ENCODE measurements around the gene OR2AE1.

OR2AE1 gene, protein sequence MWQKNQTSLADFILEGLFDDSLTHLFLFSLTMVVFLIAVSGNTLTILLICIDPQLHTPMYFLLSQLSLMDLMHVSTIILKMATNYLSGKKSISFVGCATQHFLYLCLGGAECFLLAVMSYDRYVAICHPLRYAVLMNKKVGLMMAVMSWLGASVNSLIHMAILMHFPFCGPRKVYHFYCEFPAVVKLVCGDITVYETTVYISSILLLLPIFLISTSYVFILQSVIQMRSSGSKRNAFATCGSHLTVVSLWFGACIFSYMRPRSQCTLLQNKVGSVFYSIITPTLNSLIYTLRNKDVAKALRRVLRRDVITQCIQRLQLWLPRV

GRCh38 chr7:99876933-99877332 is at the start of gene OR2AE1:
Gene OR2AE1 (minus strand): TSS chr7:99877033. CDS start chr7:99877033, 0 bp downstream.
- no peak for TF ChIP-seq CTCF (IDR thresholded peaks at IDR 0.05; ENCODE audit: control extremely low read depth, extremely low read depth, low read depth, missing control alignments)
- no peak for DNase-seq (ENCODE audit: extremely low spot score)
- ChIA-PET CTCF (interaction anchor here (1.4 kb wide), 1 partner anchor 19 kb away, joined by 3 read pairs; no protein-coding TSS in a partner anchor), POLR2A (interaction anchor here (0.6 kb wide), 1 partner anchor 206 kb away, joined by 8 read pairs; no protein-coding TSS in a partner anchor)

DNA sequence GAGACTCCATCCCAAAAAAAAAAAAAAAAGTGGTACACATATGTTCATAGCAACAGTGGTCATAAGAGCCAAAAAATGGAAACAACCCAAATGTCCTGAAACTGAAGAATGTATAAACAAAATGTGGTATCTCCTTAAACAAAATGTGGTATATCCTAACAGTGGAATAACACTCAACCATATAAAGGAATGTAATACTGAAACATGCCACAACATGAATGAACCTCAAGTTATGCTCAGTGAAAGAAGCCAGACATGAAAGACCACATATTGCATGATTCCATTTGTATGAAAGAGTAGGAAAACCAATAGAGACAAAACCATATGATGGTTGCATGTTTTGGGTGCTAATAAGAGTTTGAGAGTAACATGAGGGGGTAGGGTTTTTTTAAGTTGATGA is 49.5 kb upstream of the OR2AE1 start:
- TF ChIP-seq CTCF (IDR thresholded peaks at IDR 0.05; ENCODE audit: control extremely low read depth, extremely low read depth, low read depth, missing control alignments) = no peak
- ChIA-PET CTCF (no interaction called here), POLR2A (no interaction called here)
- DNase-seq (ENCODE audit: extremely low spot score) = no peak

GRCh38 chr7:99923200-99923599 is 46.4 kb upstream of the OR2AE1 start:
- DNase-seq (ENCODE audit: extremely low spot score) = no peak
- ChIA-PET CTCF (interaction anchor here (1.1 to 2.5 kb wide), 4 partner anchors 10 to 79 kb away, joined by 3 to 14 read pairs (median 3); no protein-coding TSS in a partner anchor), POLR2A (no interaction called here)
- TF ChIP-seq CTCF (IDR thresholded peaks at IDR 0.05; ENCODE audit: control extremely low read depth, extremely low read depth, low read depth, missing control alignments) = no peak

- ChIA-PET POLR2A (interaction anchor here (1.2 to 1.3 kb wide), 2 partner anchors 95 to 509 kb away, joined by 3 read pairs; partner anchors contain the start of genes ZCWPW1 and ZKSCAN1), CTCF (interaction anchor here (1.2 to 5.2 kb wide), 8 partner anchors 9 to 163 kb away, joined by 3 to 26 read pairs (median 6); partner anchors contain the start of gene GJC3)
- no peak for DNase-seq (ENCODE audit: extremely low spot score)
- no peak for TF ChIP-seq CTCF (IDR thresholded peaks at IDR 0.05; ENCODE audit: control extremely low read depth, extremely low read depth, low read depth, missing control alignments)
These were observed 43.3 kb upstream of the OR2AE1 start for GRCh38 chr7:99920149-99920548.

DNA sequence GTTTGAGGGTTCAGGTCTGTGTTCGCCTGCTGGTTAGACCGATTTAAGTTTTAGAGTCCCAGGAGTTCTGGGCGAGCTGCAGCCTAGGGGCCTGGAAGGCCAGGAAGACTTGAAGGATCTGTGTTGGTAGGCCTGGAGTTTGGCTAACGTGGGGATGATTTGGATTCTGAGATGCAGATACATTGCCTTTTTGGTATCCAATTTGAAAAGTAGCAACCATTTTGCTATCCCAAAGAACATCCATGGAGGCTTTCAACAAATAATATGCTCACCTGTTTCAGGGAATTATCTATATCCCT is 42.9 kb upstream of the OR2AE1 start:
- DNase-seq (ENCODE audit: extremely low spot score) = no peak
- CTCF ChIA-PET = interaction anchor here (1.2 to 5.2 kb wide), 11 partner anchors 9 to 212 kb away, joined by 3 to 26 read pairs (median 5); partner anchors contain the start of genes GJC3 and ZKSCAN1
- POLR2A ChIA-PET = interaction anchor here (0.5 to 1.3 kb wide), 3 partner anchors 67 to 509 kb away, joined by 3 to 4 read pairs (median 3); partner anchors contain the start of genes ZCWPW1 and ZKSCAN1
- no peak for TF ChIP-seq CTCF (IDR thresholded peaks at IDR 0.05; ENCODE audit: control extremely low read depth, extremely low read depth, low read depth, missing control alignments)

DNA sequence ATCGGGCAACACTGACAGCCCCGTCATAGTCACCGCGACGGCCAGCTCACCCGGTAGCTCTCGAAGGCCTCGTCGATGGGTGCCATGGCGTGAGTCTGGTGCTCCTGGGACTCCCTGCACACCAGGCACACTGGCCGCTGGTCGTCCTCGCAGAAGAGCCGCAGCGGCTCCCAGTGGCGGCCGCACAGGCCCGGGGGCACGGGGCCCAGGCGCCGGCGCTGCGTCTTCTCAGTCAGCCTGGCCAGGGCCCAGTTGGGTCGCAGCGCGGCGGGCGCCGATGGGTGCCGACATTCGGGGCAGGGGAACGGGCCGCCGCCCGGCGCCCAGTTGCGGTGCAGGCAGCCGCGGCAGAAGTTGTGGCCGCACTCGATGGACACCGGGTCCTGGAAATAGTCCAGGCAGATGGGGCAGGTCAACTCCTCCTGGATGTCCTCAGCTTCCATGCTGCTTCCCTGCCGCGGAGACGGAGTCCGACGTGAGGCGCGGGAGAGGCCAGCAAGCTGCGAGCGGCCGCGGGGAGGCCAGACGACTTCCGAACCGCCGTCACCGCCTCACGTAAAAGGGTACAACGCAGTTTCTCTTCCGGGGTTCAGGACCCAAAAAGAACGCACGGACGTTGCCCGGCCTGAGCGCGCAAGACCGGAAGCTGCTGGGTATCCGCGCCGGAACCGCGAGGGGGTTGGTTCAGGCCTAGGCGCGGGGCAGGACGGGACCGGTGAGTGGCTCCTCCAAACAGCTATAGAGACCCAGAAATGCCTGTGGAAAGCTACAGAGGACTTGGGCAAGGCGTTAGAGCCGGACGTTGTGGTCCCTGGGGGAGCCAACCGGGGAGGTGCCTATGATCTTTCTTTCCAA is 42.4 kb upstream of the OR2AE1 start, which contains the start of gene TRIM4:
TSS of gene TRIM4 (minus strand) at position 572 of the 855 bp plus-strand sequence. CDS start at position 443, 129 bp downstream.
- ChIA-PET CTCF (interaction anchor here (0.8 to 5.2 kb wide), 16 partner anchors 10 to 213 kb away, joined by 3 to 26 read pairs (median 6); partner anchors contain the start of genes GJC3 and ZKSCAN1), POLR2A (interaction anchor here (0.5 to 1.3 kb wide), 3 partner anchors 67 to 510 kb away, joined by 3 to 4 read pairs (median 3); partner anchors contain the start of genes ZCWPW1 and ZKSCAN1)
- TF ChIP-seq CTCF (IDR thresholded peaks at IDR 0.05; ENCODE audit: control extremely low read depth, extremely low read depth, low read depth, missing control alignments) = peak; percentile 27
- peak; percentile 95 for DNase-seq (ENCODE audit: extremely low spot score)
